IPS-18c (cell line): ENCODE results near the gene MIER1.

ENCODE experiments used
- H3K4me3 ChIP-seq: 2 replicates; pipeline ENCODE4 v1.7.0; 2013; ENCODE audit warnings: low read depth, mild to moderate bottlenecking, low read length, moderate library complexity; ENCODE audit not compliant: insufficient read depth
- H3K9me3 ChIP-seq: one replicate; pipeline ENCODE4 v1.6.1; 2013; ENCODE audit warnings: mild to moderate bottlenecking, low read length, moderate library complexity; ENCODE audit not compliant: control insufficient read depth, insufficient read depth

MIER1 gene

GRCh38 chr1:67020304-67020703, 95.5 kb downstream of the MIER1 start:
- Histone ChIP-seq H3K9me3 (no peaks in the 10 kb centered on the region), H3K4me3 (no peak overlapping the region)

- H3K4me3 ChIP-seq, result no peak overlapping the region
- H3K9me3 ChIP-seq, result no peaks in the 10 kb centered on the region
Measured at GRCh38 chr1:67020765-67021164, 96.0 kb downstream of the MIER1 start.

GRCh38 chr1:67029472-67029871, 104.7 kb downstream of the MIER1 start:
- Histone ChIP-seq H3K4me3 (no peak overlapping the region), H3K9me3 (no peaks in the 10 kb centered on the region)

GRCh38 chr1:67031121-67031858, 106.5 kb downstream of the MIER1 start:
- Histone ChIP-seq H3K4me3 (no peak overlapping the region), H3K9me3 (no peaks in the 10 kb centered on the region)

GRCh38 chr1:67031859-67032247, 107.1 kb downstream of the MIER1 start:
- no peak overlapping the region for H3K4me3 ChIP-seq
- no peaks in the 10 kb centered on the region for H3K9me3 ChIP-seq
